Measurements from ENCODE around the gene GNS.

The GNS gene

GRCh38 chr12:64672925-64673409 is 86.2 kb downstream of the GNS start:
- DNase-seq (ENCODE audit: low read depth): no peak

GRCh38 chr12:64671681-64672080 is 87.5 kb downstream of the GNS start:
- DNase-seq (ENCODE audit: low read depth): no peak

- no peak for DNase-seq (ENCODE audit: low read depth)
Measured at GRCh38 chr12:64670919-64671639, 88.1 kb downstream of the GNS start.

- DNase-seq (ENCODE audit: low read depth): no peak
Measured at GRCh38 chr12:64670019-64670418, 89.2 kb downstream of the GNS start.

GRCh38 chr12:64669270-64669842 is 89.8 kb downstream of the GNS start:
- DNase-seq (ENCODE audit: low read depth): peak; percentile 27

- no peak for DNase-seq (ENCODE audit: low read depth)
Measured at GRCh38 chr12:64667793-64668192, 91.4 kb downstream of the GNS start.

GRCh38 chr12:64666054-64666914 is 92.9 kb downstream of the GNS start:
- no peak for DNase-seq (ENCODE audit: low read depth)

GRCh38 chr12:64665514-64665913 is 93.7 kb downstream of the GNS start:
- no peak for DNase-seq (ENCODE audit: low read depth)

Measured in activated gamma-delta T cell treated with anti-CD3 and anti-CD28 coated beads, Interleukin-2, amount 50 U/mL, for 16 hours (primary cell).